Body of pancreas (tissue), 4 donors: ENCODE measurements around the gene ARL5C.

ENCODE experiments used
- CTCF ChIP-seq, 7 experiments: fragments of 450-650 bp in 4 of 7; fragments of 200-600 bp in 3 of 7; sonication (generic) in 3 of 7; IDR thresholded peaks; one replicate each; pipeline ENCODE4 v1.5.1; 2016 to 2019; ENCODE audit warnings: antibody characterized with exemption in 7 of 7
- POLR2A ChIP-seq, 3 donors: fragments of 450-650 bp; IDR thresholded peaks; one replicate each; pipeline ENCODE4 v1.6.1; 2016; ENCODE audit warnings: antibody characterized with exemption in 3 of 3, mild to moderate bottlenecking in 2 of 3

- TF ChIP-seq CTCF (IDR thresholded peaks at IDR 0.05) (no peak), POLR2A (IDR thresholded peaks at IDR 0.05) (peak in 1 of 3 donors; percentile 14)
Measured at GRCh38 chr17:39205112-39205526, 39.2 kb upstream of the ARL5C start.
